Measurements from ENCODE around the gene ZNF497. TPM values are rescaled to one million over a fixed set of nuclear protein-coding genes. Genes with fewer than 3 reads are reported as not detected.

ZNF497 gene
- total and polyA plus RNA-seq, 4 donors, result 0.60 to 4.4 (median 1.3) TPM

DNA sequence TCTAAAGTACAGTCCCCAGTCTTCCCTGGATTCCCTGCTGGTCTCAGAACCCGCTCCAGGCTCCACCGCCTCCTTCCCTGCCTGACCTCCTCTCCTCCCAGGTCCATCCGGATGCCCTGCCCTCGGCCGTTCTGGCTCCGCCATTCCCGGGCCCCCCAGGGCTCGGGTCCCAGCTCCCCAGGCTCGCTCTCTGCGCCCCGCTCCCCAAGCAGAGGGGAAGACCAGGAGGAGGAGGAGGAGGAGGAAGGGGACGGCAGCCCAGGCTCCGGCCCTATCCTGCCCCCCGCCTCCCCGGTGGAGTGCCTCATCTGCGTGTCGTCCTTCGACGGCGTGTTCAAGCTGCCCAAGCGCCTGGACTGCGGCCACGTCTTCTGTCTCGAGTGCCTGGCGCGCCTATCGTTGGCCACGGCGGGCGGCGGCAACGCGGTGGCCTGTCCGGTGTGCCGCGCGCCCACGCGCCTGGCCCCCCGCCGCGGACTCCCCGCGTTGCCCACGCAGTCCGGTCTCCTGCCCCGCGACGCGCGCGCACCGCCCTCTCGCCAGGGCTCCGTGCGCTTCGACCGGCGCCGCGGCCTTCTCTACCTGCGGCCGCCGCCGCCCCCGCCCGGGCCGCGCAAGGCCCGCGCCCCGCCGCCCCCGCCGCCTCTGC lies 33.6 kb upstream of the ZNF497 start:
- Histone ChIP-seq H3K36me3 (ENCODE audit: control insufficient read depth in 4 of 4, insufficient read depth in 3 of 4, low read depth in 1 of 4, low read length in 3 of 4) (peaks cover 19 to 34% (median 21%) of the 10 kb centered on the region in 4 donors), H3K9ac (ENCODE audit: low read depth in 1 of 2, low read length in 2 of 2) (no peak overlapping the region), H3K27me3 (ENCODE audit: control insufficient read depth in 4 of 4, insufficient read depth in 4 of 4, low read length in 3 of 4) (peaks cover 0 to 5% (median 0%) of the 10 kb centered on the region in 4 donors), H3K4me3 (ENCODE audit: low read depth in 1 of 3, low read length in 3 of 3) (peak overlapping the region in 1 of 3 donors; percentile 6), H3K4me1 (ENCODE audit: control insufficient read depth in 4 of 4, insufficient read depth in 4 of 4, low read length in 3 of 4) (peaks cover 2 to 11% (median 9%) of the 10 kb centered on the region in 4 donors), H3K9me3 (ENCODE audit: control insufficient read depth in 4 of 4, low read length in 3 of 4) (no peaks in the 10 kb centered on the region), H3K27ac (ENCODE audit: low read depth in 1 of 2, low read length in 2 of 2) (no peak overlapping the region)
- DNase-seq (ENCODE audit: low spot score), result no peak
- TF ChIP-seq, protein P1, sequence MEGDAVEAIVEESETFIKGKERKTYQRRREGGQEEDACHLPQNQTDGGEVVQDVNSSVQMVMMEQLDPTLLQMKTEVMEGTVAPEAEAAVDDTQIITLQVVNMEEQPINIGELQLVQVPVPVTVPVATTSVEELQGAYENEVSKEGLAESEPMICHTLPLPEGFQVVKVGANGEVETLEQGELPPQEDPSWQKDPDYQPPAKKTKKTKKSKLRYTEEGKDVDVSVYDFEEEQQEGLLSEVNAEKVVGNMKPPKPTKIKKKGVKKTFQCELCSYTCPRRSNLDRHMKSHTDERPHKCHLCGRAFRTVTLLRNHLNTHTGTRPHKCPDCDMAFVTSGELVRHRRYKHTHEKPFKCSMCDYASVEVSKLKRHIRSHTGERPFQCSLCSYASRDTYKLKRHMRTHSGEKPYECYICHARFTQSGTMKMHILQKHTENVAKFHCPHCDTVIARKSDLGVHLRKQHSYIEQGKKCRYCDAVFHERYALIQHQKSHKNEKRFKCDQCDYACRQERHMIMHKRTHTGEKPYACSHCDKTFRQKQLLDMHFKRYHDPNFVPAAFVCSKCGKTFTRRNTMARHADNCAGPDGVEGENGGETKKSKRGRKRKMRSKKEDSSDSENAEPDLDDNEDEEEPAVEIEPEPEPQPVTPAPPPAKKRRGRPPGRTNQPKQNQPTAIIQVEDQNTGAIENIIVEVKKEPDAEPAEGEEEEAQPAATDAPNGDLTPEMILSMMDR (IDR thresholded peaks at IDR 0.05; ENCODE audit: low read depth, low read length, missing input control), result no peak
- no peak for TF ChIP-seq RXRA (IDR thresholded peaks at IDR 0.05)
- no peak for TF ChIP-seq TAF1 (conservative IDR thresholded peaks at IDR 0.05)
- TF ChIP-seq FOXA1 (IDR thresholded peaks at IDR 0.05), result no peak
- 9% methylated on average over 75 of the region's 75 CpGs for WGBS

- DNase-seq (ENCODE audit: low spot score), result no peak
- Histone ChIP-seq H3K27ac (ENCODE audit: low read depth in 1 of 2, low read length in 2 of 2) (no peak within 1 kb of the TSS), H3K4me3 (ENCODE audit: low read depth in 1 of 3, low read length in 3 of 3) (peak within 1 kb of the TSS in 1 of 3 donors; percentile 6)
These were observed 32.8 kb upstream of the ZNF497 start, which contains the start of gene RNF225 for GRCh38 chr19:58395220-58395978. Gene RNF225, plus strand, starts transcription at chr19:58395656. Its CDS starts 434 bp downstream, at chr19:58396090.

More at GRCh38 chr19:58395220-58395978, 32.8 kb upstream of the ZNF497 start, which contains the start of gene RNF225:
- Histone ChIP-seq H3K36me3 (ENCODE audit: control insufficient read depth in 4 of 4, insufficient read depth in 3 of 4, low read depth in 1 of 4, low read length in 3 of 4) (peaks cover 23 to 41% (median 26%) of the 10 kb centered on the region in 4 donors), H3K4me1 (ENCODE audit: control insufficient read depth in 4 of 4, insufficient read depth in 4 of 4, low read length in 3 of 4) (peaks cover under 1 to 6% (median 3%) of the 10 kb centered on the region in 4 donors), H3K9ac (ENCODE audit: low read depth in 1 of 2, low read length in 2 of 2) (no peak within 1 kb of the TSS), H3K27me3 (ENCODE audit: control insufficient read depth in 4 of 4, insufficient read depth in 4 of 4, low read length in 3 of 4) (peaks cover 0 to 5% (median 0%) of the 10 kb centered on the region in 4 donors), H3K9me3 (ENCODE audit: control insufficient read depth in 4 of 4, low read length in 3 of 4) (no peaks in the 10 kb centered on the region)
- TF ChIP-seq, protein P2, sequence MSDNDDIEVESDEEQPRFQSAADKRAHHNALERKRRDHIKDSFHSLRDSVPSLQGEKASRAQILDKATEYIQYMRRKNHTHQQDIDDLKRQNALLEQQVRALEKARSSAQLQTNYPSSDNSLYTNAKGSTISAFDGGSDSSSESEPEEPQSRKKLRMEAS (IDR thresholded peaks at IDR 0.05), result no peak
- TF ChIP-seq NR2F2 (IDR thresholded peaks at IDR 0.05) (no peak), GABPA (IDR thresholded peaks at IDR 0.05 in 1 of 2, conservative IDR thresholded peaks at IDR 0.05 in 1 of 2) (no peak), FOXA2 (IDR thresholded peaks at IDR 0.05) (no peak), ATF3 (IDR thresholded peaks at IDR 0.05) (no peak), FOXA1 (IDR thresholded peaks at IDR 0.05) (no peak), HNF4G (IDR thresholded peaks at IDR 0.05) (no peak), RXRA (IDR thresholded peaks at IDR 0.05) (no peak), HNF4A (conservative IDR thresholded peaks at IDR 0.05) (no peak), JUND (IDR thresholded peaks at IDR 0.05) (no peak)
- TF ChIP-seq, protein P1 (IDR thresholded peaks at IDR 0.05; ENCODE audit: low read depth, low read length, missing input control), result no peak
- 44% methylated on average over 21 of the region's 21 CpGs for WGBS

Data from liver (tissue), 9 donors.